Endothelial cell of coronary artery (primary cell): ENCODE measurements around the gene COL10A1. TPM values are rescaled to one million over a fixed set of nuclear protein-coding genes. Genes with fewer than 3 reads are reported as not detected.

Source experiments
- total RNA-seq: library from RNA; depleted of rRNA; stranded (reverse); fragments of >200 nt; gene quantifications from 2 replicates; pipeline ENCODE4 v1.2.3, GENCODE V29; 2014

The COL10A1 gene
- total RNA-seq = not detected in 2 replicates

DNA sequence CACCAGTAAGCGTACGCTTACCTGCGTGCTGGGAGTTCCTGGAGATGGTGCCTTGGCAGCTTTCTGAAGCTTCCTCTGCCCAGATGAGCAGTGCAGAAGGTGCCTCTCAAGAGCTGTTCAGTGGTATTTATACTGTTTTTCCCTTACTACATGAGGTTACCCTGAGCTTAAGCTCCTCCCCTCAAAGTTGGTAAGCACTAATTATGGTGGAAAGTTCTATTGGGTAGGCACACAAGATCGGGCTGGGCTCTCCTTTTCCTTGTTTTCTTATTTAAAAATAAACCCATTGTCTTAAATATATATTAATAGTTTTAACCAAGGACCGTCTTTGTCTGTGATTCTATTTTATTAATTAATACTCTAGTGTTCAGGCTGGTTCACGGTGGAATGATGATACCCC lies at the start of gene COL10A1:
Gene COL10A1, minus strand, starts transcription at position 101 of the 400 bp plus-strand sequence. CDS start 640 bp downstream, outside the sequence.

DNA sequence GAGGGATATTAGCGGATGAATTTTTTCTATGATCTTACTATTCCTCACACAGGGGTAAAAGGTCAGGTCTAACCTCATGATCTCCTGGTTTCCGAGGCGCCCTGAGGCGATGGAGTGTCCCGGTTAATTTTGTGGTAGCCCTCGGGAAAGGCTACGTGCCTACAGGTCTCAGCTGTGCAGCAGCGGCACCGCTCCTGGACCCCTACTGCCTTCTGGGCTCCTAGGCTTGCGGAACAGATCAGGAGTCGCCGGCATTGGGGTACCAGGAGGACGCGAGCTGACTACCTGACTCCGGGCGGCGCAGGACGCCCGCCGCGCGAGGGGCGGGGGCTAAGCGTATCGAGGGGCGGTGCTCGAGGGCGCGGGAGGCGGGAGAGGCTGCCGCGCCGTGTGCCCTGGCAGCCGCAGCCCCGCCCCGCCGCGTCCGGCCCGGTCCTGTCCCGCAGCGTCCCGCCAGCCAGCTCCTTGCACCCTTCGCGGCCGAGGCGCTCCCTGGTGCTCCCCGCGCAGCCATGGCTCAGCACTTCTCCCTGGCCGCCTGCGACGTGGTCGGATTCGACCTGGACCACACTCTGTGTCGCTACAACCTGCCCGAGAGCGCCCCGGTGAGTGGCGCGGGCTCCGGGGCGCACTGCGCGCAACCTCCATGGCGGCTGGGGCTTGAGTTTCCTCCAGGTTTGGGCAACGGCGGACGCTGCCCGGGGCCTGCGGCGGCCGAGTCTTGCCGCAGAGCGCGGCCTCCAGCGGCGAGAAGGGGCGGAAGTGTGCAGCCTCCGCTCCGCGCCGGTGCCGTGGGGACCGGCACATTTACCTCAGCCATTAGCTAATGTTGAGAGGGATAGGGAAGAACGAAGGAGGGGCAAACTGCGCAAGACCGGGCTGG lies 25.3 kb downstream of the COL10A1 start, which contains the start of gene NT5DC1:
Gene NT5DC1, plus strand, starts transcription at position 435 of the 883 bp plus-strand sequence. Its CDS starts 78 bp downstream, at position 513.

Other genes with a start within 250 kb of the COL10A1 start
- under 0.01 and 0.09 TPM in 2 replicates for gene FRK, start 65.2 kb downstream of the COL10A1 start, total RNA-seq
- 3.9 and 4.6 TPM in 2 replicates for gene NT5DC1, start 25.3 kb downstream of the COL10A1 start, total RNA-seq
- gene TSPYL4, start 127.9 kb upstream of the COL10A1 start, total RNA-seq = 7.6 and 10.6 TPM in 2 replicates
- 82.9 TPM in 2 replicates for gene TSPYL1, start 153.8 kb upstream of the COL10A1 start, total RNA-seq
- 30.2 and 61.5 TPM in 2 replicates for gene DSE, start 244.8 kb upstream of the COL10A1 start, total RNA-seq